GM13977 (cell line): ENCODE data around the gene PRSS12.
A peak's percentile ranks its signal among the peaks of the same experiment; 100 is the strongest.
"Not testable (repeated sequence)": the region's sequence is repeated elsewhere in the genome, so short reads cannot be mapped to it uniquely, and the experiment has no call there.

Source experiments
- DNase-seq: peaks from one replicate; pipeline ENCODE4 v3.0.0; 2012; ENCODE audit warnings: low spot score
- CTCF ChIP-seq: IDR thresholded peaks from 2 replicates; pipeline ENCODE4 v1.5.1; 2012; ENCODE audit warnings: mild to moderate bottlenecking, control low read depth; ENCODE audit not compliant: insufficient read depth; ENCODE audit errors: extremely low read depth, missing control alignments
- in situ Hi-C: fragments of 300-500 bp; cut with MboI; formaldehyde crosslinking; loops from one replicate; pipeline ENCODE4 v1.12.0; 2022; ENCODE audit warnings: low sequenced_read_pairs, low pct_unique_long_range_greater_than_20kb, mixed read lengths, inconsistent platforms; ENCODE audit not compliant: unreplicated experiment

Gene PRSS12

GRCh38 chr4:118352843-118353533 lies at the start of gene PRSS12:
TSS of gene PRSS12 (minus strand) at chr4:118353003. CDS start at chr4:118352720, 283 bp downstream.
- peak; percentile 90 for DNase-seq
- TF ChIP-seq CTCF: peak; percentile 80
- in situ Hi-C loops: no loop called here

GRCh38 chr4:118400356-118400755 lies 47.6 kb upstream of the PRSS12 start:
- in situ Hi-C loops: no loop called here
- TF ChIP-seq CTCF: no peak
- no peak for DNase-seq

- in situ Hi-C loops, DNase-seq: not testable (repeated sequence)
Measured at GRCh38 chr4:118399883-118400282, 47.1 kb upstream of the PRSS12 start.

- in situ Hi-C loops: no loop called here
- peak; percentile 22 for DNase-seq
- no peak for TF ChIP-seq CTCF
Measured at GRCh38 chr4:118398226-118399090, 45.7 kb upstream of the PRSS12 start.

GRCh38 chr4:118397623-118397979 lies 44.8 kb upstream of the PRSS12 start:
- DNase-seq: no peak
- no peak for TF ChIP-seq CTCF
- in situ Hi-C loops: no loop called here

GRCh38 chr4:118396881-118397622 lies 44.2 kb upstream of the PRSS12 start:
- DNase-seq: no peak
- no peak for TF ChIP-seq CTCF
- in situ Hi-C loops: no loop called here
